GM06990 (cell line): ENCODE results near the gene BPGM.

ENCODE experiments used
- DNase-seq: peaks from one replicate; pipeline ENCODE4 v3.0.0-alpha.2; 2011; ENCODE audit not compliant: insufficient read length; ENCODE audit errors: extremely low read depth
- H3K27me3 ChIP-seq: replicated peaks from 2 replicates; pipeline ENCODE4 v1.6.0; 2011; ENCODE audit warnings: low read length; ENCODE audit not compliant: control insufficient read depth, insufficient read depth
- H3K36me3 ChIP-seq: 2 replicates; pipeline ENCODE4 v1.5.1; 2011; ENCODE audit warnings: low read length; ENCODE audit not compliant: control insufficient read depth, insufficient read depth
- H3K4me3 ChIP-seq: replicated peaks from 2 replicates; pipeline ENCODE4 v1.5.1; 2011; ENCODE audit warnings: low read depth, mild to moderate bottlenecking, control low read depth, low read length
- CTCF ChIP-seq: IDR thresholded peaks from 2 replicates; pipeline ENCODE4 v1.5.1; 2011; ENCODE audit warnings: low read length, control low read depth, mild to moderate bottlenecking, inconsistent platforms; ENCODE audit not compliant: insufficient read depth, poor library complexity, severe bottlenecking

Gene BPGM

GRCh38 chr7:134636008-134636449 is 10.6 kb upstream of the BPGM start:
- DNase-seq: no peak
- H3K36me3 ChIP-seq: no peaks in the 10 kb centered on the region
- TF ChIP-seq CTCF: no peak
- H3K4me3 ChIP-seq: no peak overlapping the region
- no peaks in the 10 kb centered on the region for H3K27me3 ChIP-seq

- Histone ChIP-seq H3K36me3 (no peaks in the 10 kb centered on the region), H3K27me3 (no peaks in the 10 kb centered on the region), H3K4me3 (no peak overlapping the region)
- no peak for DNase-seq
- no peak for TF ChIP-seq CTCF
Observed at GRCh38 chr7:134637441-134637840, 9.2 kb upstream of the BPGM start.

- H3K27me3 ChIP-seq: no peaks in the 10 kb centered on the region
- no peak for TF ChIP-seq CTCF
- H3K4me3 ChIP-seq: no peak overlapping the region
- no peaks in the 10 kb centered on the region for H3K36me3 ChIP-seq
- no peak for DNase-seq
Observed at GRCh38 chr7:134637934-134638719, 8.5 kb upstream of the BPGM start.

GRCh38 chr7:134639061-134639460 is 7.6 kb upstream of the BPGM start:
- TF ChIP-seq CTCF: no peak
- H3K27me3 ChIP-seq: no peaks in the 10 kb centered on the region
- DNase-seq: no peak
- H3K36me3 ChIP-seq: no peaks in the 10 kb centered on the region
- no peak overlapping the region for H3K4me3 ChIP-seq

- no peak for DNase-seq
- Histone ChIP-seq H3K4me3 (no peak overlapping the region), H3K36me3 (no peaks in the 10 kb centered on the region), H3K27me3 (no peaks in the 10 kb centered on the region)
- TF ChIP-seq CTCF: no peak
Observed at GRCh38 chr7:134639683-134640279, 6.9 kb upstream of the BPGM start.
